Gastrocnemius medialis (tissue), 4 donors: Measurements from ENCODE around the gene H19. TPM values are rescaled to one million over a fixed set of nuclear protein-coding genes. Genes with fewer than 3 reads are reported as not detected.

Source experiments
- ATAC-seq, 2 donors: fragments of 150-250 bp; one replicate each; pipeline ENCODE4 v1.9.1; 2016
- DNase-seq, 2 donors: peaks; one replicate each; pipeline ENCODE4 v3.0.0-alpha.2; 2019
- H3K27ac ChIP-seq, 4 donors: fragments of 200-600 bp; sonication (generic); 1 replicate in 1 of 4; 2 replicates in 3 of 4; pipeline ENCODE4 v1.5.1; 2016 to 2018; ENCODE audit warnings: mild to moderate bottlenecking in 2 of 4, moderate library complexity in 1 of 4
- H3K27me3 ChIP-seq, 3 donors: fragments of 200-600 bp; sonication (generic) in 2 of 3; 1 replicate in 1 of 3; 2 replicates in 2 of 3; pipeline versions ENCODE4 v1.5.1 to v1.6.0; 2016 to 2019; ENCODE audit warnings: mild to moderate bottlenecking in 1 of 3, moderate library complexity in 1 of 3
- H3K36me3 ChIP-seq, 2 donors: fragments of 200-600 bp; sonication (generic) in 1 of 2; one replicate each; pipeline ENCODE4 v1.5.1; 2017 to 2018
- H3K4me1 ChIP-seq, 2 donors: fragments of 200-600 bp; sonication (generic) in 1 of 2; one replicate each; pipeline ENCODE4 v1.5.1; 2016 to 2017; ENCODE audit warnings: mild to moderate bottlenecking in 2 of 2
- H3K4me3 ChIP-seq, 4 donors: fragments of 200-600 bp; sonication (generic) in 3 of 4; 1 replicate in 1 of 4; 2 replicates in 3 of 4; pipeline ENCODE4 v1.5.1; 2016 to 2019; ENCODE audit warnings: mild to moderate bottlenecking in 2 of 4
- H3K9me3 ChIP-seq, 3 donors: fragments of 200-600 bp; sonication (generic) in 2 of 3; 1 replicate in 1 of 3; 2 replicates in 2 of 3; pipeline ENCODE4 v1.5.1; 2016 to 2019
- CTCF ChIP-seq, 5 experiments: fragments of 450-650 bp in 3 of 5; fragments of 200-600 bp in 2 of 5; sonication (generic) in 2 of 5; IDR thresholded peaks in 4 of 5; conservative IDR thresholded peaks in 1 of 5; 1 replicate in 4 of 5; 2 replicates in 1 of 5; pipeline ENCODE4 v1.5.1; 2016 to 2019; ENCODE audit warnings: antibody characterized with exemption in 5 of 5, mild to moderate bottlenecking in 3 of 5, moderate library complexity in 3 of 5
- POLR2A ChIP-seq, 2 donors: fragments of 450-650 bp; IDR thresholded peaks; one replicate each; pipeline ENCODE4 v1.6.1; 2017; ENCODE audit warnings: antibody characterized with exemption in 2 of 2, mild to moderate bottlenecking in 2 of 2, moderate library complexity in 2 of 2
- in situ Hi-C, 4 donors: fragments of 200-750 bp; cut with MboI; loops; one replicate each; pipeline versions ENCODE4 v1.15.0 to v1.8.0; 2017; ENCODE audit warnings: low sequenced_read_pairs in 4 of 4
- intact Hi-C: fragments of 100-400 bp; cut with DNase I; formaldehyde crosslinking; loops from one replicate; pipeline ENCODE4 v1.15.1; 2023; ENCODE audit warnings: low total_unique reads
- total RNA-seq, 4 donors: library from RNA; depleted of rRNA; stranded (reverse); fragments of >200 nt; gene quantifications; one replicate each; pipeline versions ENCODE4 v1.1.0 to v1.2.3, GENCODE V29; 2016

Gene H19
- total RNA-seq, 4 donors from 2014 or later = 1,088 to 2,877 (median 2,059) TPM

GRCh38 chr11:1989953-1990352, 7.7 kb downstream of the H19 start:
- Histone ChIP-seq H3K4me3 (no peak overlapping the region), H3K9me3 (no peaks in the 10 kb centered on the region), H3K36me3 (no peaks in the 10 kb centered on the region), H3K27me3 (no peaks in the 10 kb centered on the region), H3K27ac (no peak overlapping the region), H3K4me1 (no peaks in the 10 kb centered on the region)
- in situ Hi-C loops (no loop called here), intact Hi-C loops (no loop called here)
- TF ChIP-seq CTCF (IDR thresholded peaks at IDR 0.05 in 4 of 5, conservative IDR thresholded peaks at IDR 0.05 in 1 of 5) (no peak), POLR2A (IDR thresholded peaks at IDR 0.05) (no peak)
- ATAC-seq (no peak), DNase-seq (no peak)

DNA sequence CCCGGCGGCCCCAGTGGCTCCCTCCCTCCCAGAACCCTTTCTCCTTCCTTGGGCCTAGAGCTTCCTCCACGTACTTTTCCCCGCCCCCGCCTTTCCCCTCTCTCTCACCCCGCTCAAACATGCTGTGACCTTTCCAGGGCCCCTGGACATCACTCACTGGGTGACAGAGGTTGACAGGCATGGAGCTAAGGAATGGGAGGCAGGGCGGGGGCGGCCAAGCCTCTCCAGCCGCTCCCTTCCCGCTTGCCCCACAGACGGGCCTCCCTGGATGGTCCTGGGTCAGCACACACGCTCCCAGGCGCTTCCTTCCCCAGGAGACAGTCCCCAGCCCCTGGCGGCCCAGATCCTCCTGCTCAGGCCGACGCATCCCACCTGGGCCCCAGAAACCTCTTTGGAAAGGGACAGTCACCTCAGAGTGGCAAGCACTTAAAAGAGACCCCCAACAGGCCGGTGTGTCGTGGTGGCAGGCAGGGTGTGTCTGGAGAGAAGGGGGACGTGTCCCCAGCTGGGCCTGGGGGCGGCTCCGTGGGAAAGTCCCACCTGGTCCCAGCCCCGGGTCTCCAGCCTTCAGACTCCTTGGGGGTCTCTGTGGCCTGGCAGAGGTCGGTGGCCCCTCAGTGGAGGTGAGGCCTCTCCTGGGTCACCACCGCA, 8.8 kb downstream of the H19 start:
- in situ Hi-C loops = no loop called here
- ATAC-seq (peak in 1 of 2 donors; percentile 8), DNase-seq (peak in 1 of 2 donors; percentile 21)
- Histone ChIP-seq H3K9me3 (no peaks in the 10 kb centered on the region), H3K27me3 (no peaks in the 10 kb centered on the region), H3K4me1 (no peaks in the 10 kb centered on the region), H3K4me3 (no peak overlapping the region), H3K27ac (peak overlapping the region in 1 of 4 donors; percentile 18), H3K36me3 (no peaks in the 10 kb centered on the region)
- no peak for TF ChIP-seq POLR2A (IDR thresholded peaks at IDR 0.05)
- no peak for TF ChIP-seq CTCF (IDR thresholded peaks at IDR 0.05 in 4 of 5, conservative IDR thresholded peaks at IDR 0.05 in 1 of 5)
- intact Hi-C loops = no loop called here

DNA sequence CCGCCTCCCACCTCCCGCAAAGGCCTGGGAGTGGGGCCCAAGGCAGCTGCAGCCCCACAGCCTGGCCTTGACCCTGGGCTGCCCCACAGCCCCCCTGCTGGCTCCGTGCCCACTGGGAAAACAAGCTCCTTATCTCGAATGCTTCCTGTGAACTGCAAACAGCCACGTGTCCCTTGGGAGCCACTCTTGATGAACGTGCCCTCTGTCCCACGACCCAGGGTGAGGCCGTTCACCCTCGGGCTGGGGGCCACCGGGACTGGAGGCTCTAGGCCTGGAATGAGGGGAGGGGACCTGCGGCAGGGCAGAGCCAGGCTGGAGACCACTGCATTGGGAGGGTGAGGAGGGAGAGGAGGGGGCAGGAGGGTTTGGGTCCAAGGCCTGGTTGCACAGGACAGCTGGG, 9.5 kb downstream of the H19 start:
- in situ Hi-C loops (no loop called here), intact Hi-C loops (no loop called here)
- Histone ChIP-seq H3K36me3 (no peaks in the 10 kb centered on the region), H3K27me3 (no peaks in the 10 kb centered on the region), H3K4me1 (no peaks in the 10 kb centered on the region), H3K27ac (no peak overlapping the region), H3K9me3 (no peaks in the 10 kb centered on the region), H3K4me3 (no peak overlapping the region)
- TF ChIP-seq POLR2A (IDR thresholded peaks at IDR 0.05) (no peak), CTCF (IDR thresholded peaks at IDR 0.05 in 4 of 5, conservative IDR thresholded peaks at IDR 0.05 in 1 of 5) (no peak)
- no peak for ATAC-seq
- DNase-seq = no peak

- no peak for TF ChIP-seq POLR2A (IDR thresholded peaks at IDR 0.05)
- TF ChIP-seq CTCF (IDR thresholded peaks at IDR 0.05 in 4 of 5, conservative IDR thresholded peaks at IDR 0.05 in 1 of 5) = no peak
- Histone ChIP-seq H3K36me3 (no peaks in the 10 kb centered on the region), H3K4me3 (no peak overlapping the region), H3K9me3 (no peaks in the 10 kb centered on the region), H3K27ac (no peak overlapping the region), H3K27me3 (no peaks in the 10 kb centered on the region), H3K4me1 (no peaks in the 10 kb centered on the region)
- ATAC-seq = peak in 1 of 2 donors; percentile 46
- intact Hi-C loops = no loop called here
- in situ Hi-C loops = no loop called here
- no peak for DNase-seq
Observed at GRCh38 chr11:1987024-1987423, 10.6 kb downstream of the H19 start.

GRCh38 chr11:1983601-1983961, 14.1 kb downstream of the H19 start:
- no peak for DNase-seq
- Histone ChIP-seq H3K9me3 (no peaks in the 10 kb centered on the region), H3K27me3 (no peaks in the 10 kb centered on the region), H3K4me1 (no peaks in the 10 kb centered on the region), H3K36me3 (no peaks in the 10 kb centered on the region), H3K4me3 (no peak overlapping the region), H3K27ac (peak overlapping the region in 1 of 4 donors; percentile 43)
- in situ Hi-C loops (no loop called here), intact Hi-C loops (no loop called here)
- no peak for ATAC-seq
- TF ChIP-seq POLR2A (IDR thresholded peaks at IDR 0.05) = no peak
- no peak for TF ChIP-seq CTCF (IDR thresholded peaks at IDR 0.05 in 4 of 5, conservative IDR thresholded peaks at IDR 0.05 in 1 of 5)
